ENCODE results near the gene TTC12. TPM values are rescaled to one million over a fixed set of nuclear protein-coding genes. Genes with fewer than 3 reads are reported as not detected.

TTC12 gene
- total and polyA plus RNA-seq, 2 donors (not counting 3 experiments of a cell fraction or from before 2014, with no cell fraction given): 2.2 to 2.9 TPM

GRCh38 chr11:113404859-113405430, 90.6 kb downstream of the TTC12 start:
- no peak overlapping the region for H3K9ac ChIP-seq (replicated peaks; ENCODE audit: extremely low read depth, insufficient read depth, low read length)
- no peak overlapping the region for H2AFZ ChIP-seq (ENCODE audit: low read depth, low read length)
- ChIA-PET CTCF (no interaction called here), POLR2A (no interaction called here)
- DNase-seq (ENCODE audit: low read depth, low spot score) (no peak), FAIRE-seq (no peak)
- no peaks in the 10 kb centered on the region for H4K20me1 ChIP-seq (replicated peaks; ENCODE audit: control insufficient read depth, extremely low read depth, insufficient read depth, low read length)
- H3K4me2 ChIP-seq (ENCODE audit: insufficient read depth, low read length): no peak overlapping the region
- intact Hi-C loops (cut with micrococcal nuclease) (no loop called here), dilution Hi-C loops (cut with MboI; ENCODE audit: extremely low pct_ligation_motif_present, low sequenced_read_pairs) (no loop called here)
- BruUV-seq (replicated peaks): no TSS peak
- TF ChIP-seq MYC (IDR thresholded peaks at IDR 0.05; ENCODE audit: low read depth, low read length) (no peak), POLR2AphosphoS5 (IDR thresholded peaks at IDR 0.05; ENCODE audit: insufficient read depth, low read depth, low read length) (no peak)
- TF ChIP-seq, protein P1, sequence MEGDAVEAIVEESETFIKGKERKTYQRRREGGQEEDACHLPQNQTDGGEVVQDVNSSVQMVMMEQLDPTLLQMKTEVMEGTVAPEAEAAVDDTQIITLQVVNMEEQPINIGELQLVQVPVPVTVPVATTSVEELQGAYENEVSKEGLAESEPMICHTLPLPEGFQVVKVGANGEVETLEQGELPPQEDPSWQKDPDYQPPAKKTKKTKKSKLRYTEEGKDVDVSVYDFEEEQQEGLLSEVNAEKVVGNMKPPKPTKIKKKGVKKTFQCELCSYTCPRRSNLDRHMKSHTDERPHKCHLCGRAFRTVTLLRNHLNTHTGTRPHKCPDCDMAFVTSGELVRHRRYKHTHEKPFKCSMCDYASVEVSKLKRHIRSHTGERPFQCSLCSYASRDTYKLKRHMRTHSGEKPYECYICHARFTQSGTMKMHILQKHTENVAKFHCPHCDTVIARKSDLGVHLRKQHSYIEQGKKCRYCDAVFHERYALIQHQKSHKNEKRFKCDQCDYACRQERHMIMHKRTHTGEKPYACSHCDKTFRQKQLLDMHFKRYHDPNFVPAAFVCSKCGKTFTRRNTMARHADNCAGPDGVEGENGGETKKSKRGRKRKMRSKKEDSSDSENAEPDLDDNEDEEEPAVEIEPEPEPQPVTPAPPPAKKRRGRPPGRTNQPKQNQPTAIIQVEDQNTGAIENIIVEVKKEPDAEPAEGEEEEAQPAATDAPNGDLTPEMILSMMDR (IDR thresholded peaks at IDR 0.05; ENCODE audit: extremely low read depth in 1 of 2, insufficient read depth in 1 of 2, low read depth in 1 of 2, low read length in 2 of 2): no peak
- H3K79me2 ChIP-seq (ENCODE audit: control insufficient read depth, insufficient read depth, low read length): no peaks in the 10 kb centered on the region
- H3K9me1 ChIP-seq (replicated peaks; ENCODE audit: control insufficient read depth, extremely low read depth, insufficient read depth, low read length): no peaks in the 10 kb centered on the region
- H3K27me3 ChIP-seq (ENCODE audit: control insufficient read depth in 2 of 2, insufficient read depth in 2 of 2, low read length in 2 of 2): no peaks in the 10 kb centered on the region
- H3K9me3 ChIP-seq (replicated peaks; ENCODE audit: control insufficient read depth, insufficient read depth, low read length): no peaks in the 10 kb centered on the region
- no peak overlapping the region for H3K4me3 ChIP-seq (replicated peaks in 1 of 3; ENCODE audit: insufficient read depth in 1 of 3, low read depth in 1 of 3, low read length in 3 of 3)
- H3K36me3 ChIP-seq (ENCODE audit: control insufficient read depth in 2 of 2, extremely low read depth in 1 of 2, insufficient read depth in 2 of 2, low read length in 2 of 2): no peaks in the 10 kb centered on the region
- H3K27ac ChIP-seq (ENCODE audit: insufficient read depth, low read depth, low read length): no peak overlapping the region
- H3K4me1 ChIP-seq (ENCODE audit: control insufficient read depth, extremely low read depth, insufficient read depth, low read length): no peaks in the 10 kb centered on the region

DNA sequence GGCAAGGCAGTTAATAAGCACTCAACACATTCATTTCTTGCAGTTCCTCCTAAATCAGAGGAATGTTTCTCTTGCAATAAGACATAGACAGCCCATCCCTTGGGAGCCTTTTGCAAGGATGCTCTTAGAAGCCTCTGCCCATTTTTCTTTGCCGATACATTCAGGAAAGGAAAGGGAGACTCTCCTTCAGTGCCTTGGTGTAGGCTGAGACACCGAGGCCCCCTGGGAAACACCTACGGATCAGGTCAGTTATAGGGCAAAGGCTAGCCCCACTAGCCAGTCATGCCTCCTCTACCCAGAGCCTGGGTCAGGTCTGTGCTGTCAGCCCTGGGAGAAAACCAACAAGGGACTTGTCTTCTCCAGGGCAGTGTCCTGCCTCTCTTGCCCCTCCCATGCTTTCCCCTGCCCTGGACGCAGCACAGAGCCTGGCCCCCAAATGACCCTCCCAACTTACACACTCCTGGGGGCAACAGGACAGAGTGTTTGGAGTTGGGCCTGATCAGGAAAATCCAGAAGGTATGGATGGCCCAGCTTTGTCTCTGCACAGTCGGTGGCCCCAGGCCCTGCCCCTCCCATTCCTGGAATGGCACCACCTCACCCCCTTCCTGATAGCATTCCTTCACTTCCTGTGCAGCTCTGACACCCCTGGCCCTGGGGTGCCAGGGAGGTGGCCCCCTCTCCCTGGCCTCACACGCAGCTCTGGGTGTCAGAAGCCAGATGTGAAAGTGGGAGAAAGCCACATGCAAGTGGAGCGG, 91.5 kb downstream of the TTC12 start:
- dilution Hi-C loops (cut with MboI; ENCODE audit: extremely low pct_ligation_motif_present, low sequenced_read_pairs): no loop called here
- CTCF ChIA-PET: no interaction called here
- H4K20me1 ChIP-seq (replicated peaks; ENCODE audit: control insufficient read depth, extremely low read depth, insufficient read depth, low read length): no peaks in the 10 kb centered on the region
- H3K27me3 ChIP-seq (ENCODE audit: control insufficient read depth in 2 of 2, insufficient read depth in 2 of 2, low read length in 2 of 2): no peaks in the 10 kb centered on the region
- H3K9me1 ChIP-seq (replicated peaks; ENCODE audit: control insufficient read depth, extremely low read depth, insufficient read depth, low read length): no peaks in the 10 kb centered on the region
- H3K9ac ChIP-seq (replicated peaks; ENCODE audit: extremely low read depth, insufficient read depth, low read length): no peak overlapping the region
- no peak overlapping the region for H3K27ac ChIP-seq (ENCODE audit: insufficient read depth, low read depth, low read length)
- TF ChIP-seq EZH2 (IDR thresholded peaks at IDR 0.05; ENCODE audit: borderline replicate concordance, low read depth, low read length, severe bottlenecking) (no peak), GATA2 (IDR thresholded peaks at IDR 0.05; ENCODE audit: insufficient read depth, insufficient read length, low read depth, low read length) (no peak), POLR2A (IDR thresholded peaks at IDR 0.05; ENCODE audit: low read depth, low read length) (no peak), MAX (IDR thresholded peaks at IDR 0.05; ENCODE audit: insufficient read depth, insufficient read length) (no peak), FOS (IDR thresholded peaks at IDR 0.05; ENCODE audit: borderline replicate concordance, insufficient read depth, low read length) (no peak), MYC (IDR thresholded peaks at IDR 0.05; ENCODE audit: low read depth, low read length) (no peak), POLR2AphosphoS5 (IDR thresholded peaks at IDR 0.05; ENCODE audit: insufficient read depth, low read depth, low read length) (no peak), JUN (IDR thresholded peaks at IDR 0.05; ENCODE audit: borderline replicate concordance, insufficient read depth, insufficient read length, low read depth) (no peak)
- TF ChIP-seq, protein P1 (IDR thresholded peaks at IDR 0.05; ENCODE audit: extremely low read depth in 1 of 2, insufficient read depth in 1 of 2, low read depth in 1 of 2, low read length in 2 of 2): no peak
- H2AFZ ChIP-seq (ENCODE audit: low read depth, low read length): no peak overlapping the region
- H3K4me1 ChIP-seq (ENCODE audit: control insufficient read depth, extremely low read depth, insufficient read depth, low read length): no peaks in the 10 kb centered on the region
- no peak overlapping the region for H3K4me2 ChIP-seq (ENCODE audit: insufficient read depth, low read length)
- POLR2A ChIA-PET: no interaction called here
- H3K9me3 ChIP-seq (replicated peaks; ENCODE audit: control insufficient read depth, insufficient read depth, low read length): no peaks in the 10 kb centered on the region
- no peaks in the 10 kb centered on the region for H3K36me3 ChIP-seq (ENCODE audit: control insufficient read depth in 2 of 2, extremely low read depth in 1 of 2, insufficient read depth in 2 of 2, low read length in 2 of 2)
- DNase-seq (ENCODE audit: low read depth, low spot score): no peak
- no TSS peak for BruUV-seq (replicated peaks)
- no peak for FAIRE-seq
- no peak overlapping the region for H3K4me3 ChIP-seq (replicated peaks in 1 of 3; ENCODE audit: insufficient read depth in 1 of 3, low read depth in 1 of 3, low read length in 3 of 3)
- intact Hi-C loops (cut with micrococcal nuclease): no loop called here
- H3K79me2 ChIP-seq (ENCODE audit: control insufficient read depth, insufficient read depth, low read length): no peaks in the 10 kb centered on the region
